ENCODE measurements around the gene NUDCD3.

Gene NUDCD3

DNA sequence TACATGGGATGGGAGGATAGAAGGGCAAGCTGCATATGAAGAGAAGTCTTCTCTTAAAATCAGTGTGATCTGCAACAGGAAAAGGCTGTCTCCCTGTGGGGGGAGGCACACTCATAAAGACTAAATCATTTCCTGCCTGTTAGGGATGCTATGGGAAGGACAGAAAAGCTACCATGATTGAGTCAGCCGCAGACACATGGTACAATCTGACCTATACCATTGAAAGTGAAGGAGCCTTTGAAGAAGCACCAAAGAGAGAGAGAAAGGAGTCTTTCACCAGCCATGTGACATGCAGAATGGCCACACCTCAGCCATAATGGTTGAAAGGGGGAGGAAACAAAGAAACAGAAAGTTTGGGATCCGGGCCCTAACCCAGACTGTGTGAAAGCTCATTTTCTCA is 29.1 kb downstream of the NUDCD3 start:
- DNase-seq (ENCODE audit: low read depth): peak; percentile 57
- TF ChIP-seq, protein P1, sequence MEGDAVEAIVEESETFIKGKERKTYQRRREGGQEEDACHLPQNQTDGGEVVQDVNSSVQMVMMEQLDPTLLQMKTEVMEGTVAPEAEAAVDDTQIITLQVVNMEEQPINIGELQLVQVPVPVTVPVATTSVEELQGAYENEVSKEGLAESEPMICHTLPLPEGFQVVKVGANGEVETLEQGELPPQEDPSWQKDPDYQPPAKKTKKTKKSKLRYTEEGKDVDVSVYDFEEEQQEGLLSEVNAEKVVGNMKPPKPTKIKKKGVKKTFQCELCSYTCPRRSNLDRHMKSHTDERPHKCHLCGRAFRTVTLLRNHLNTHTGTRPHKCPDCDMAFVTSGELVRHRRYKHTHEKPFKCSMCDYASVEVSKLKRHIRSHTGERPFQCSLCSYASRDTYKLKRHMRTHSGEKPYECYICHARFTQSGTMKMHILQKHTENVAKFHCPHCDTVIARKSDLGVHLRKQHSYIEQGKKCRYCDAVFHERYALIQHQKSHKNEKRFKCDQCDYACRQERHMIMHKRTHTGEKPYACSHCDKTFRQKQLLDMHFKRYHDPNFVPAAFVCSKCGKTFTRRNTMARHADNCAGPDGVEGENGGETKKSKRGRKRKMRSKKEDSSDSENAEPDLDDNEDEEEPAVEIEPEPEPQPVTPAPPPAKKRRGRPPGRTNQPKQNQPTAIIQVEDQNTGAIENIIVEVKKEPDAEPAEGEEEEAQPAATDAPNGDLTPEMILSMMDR (conservative IDR thresholded peaks at IDR 0.05; ENCODE audit: low read length): no peak
- no peak overlapping the region for H3K4me3 ChIP-seq (ENCODE audit: low read length)

DNA sequence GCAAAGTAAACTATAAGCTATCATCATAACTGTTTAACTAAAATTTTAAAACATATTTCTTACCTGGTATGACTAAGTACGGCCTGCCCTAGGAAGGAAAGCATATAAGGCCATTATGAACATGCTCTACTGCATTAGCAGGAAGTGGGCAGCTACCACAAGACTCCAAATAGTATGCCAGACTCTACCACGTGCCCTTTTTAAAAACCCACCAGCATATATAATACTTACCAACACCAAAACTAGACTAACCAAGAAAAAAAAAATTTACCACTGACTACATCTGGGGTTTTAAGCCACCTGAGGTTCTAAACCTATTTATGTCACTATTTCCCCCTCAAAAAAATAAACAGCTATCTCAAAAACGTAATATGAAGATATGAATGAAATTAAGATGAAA is 30.1 kb downstream of the NUDCD3 start:
- H3K4me3 ChIP-seq (ENCODE audit: low read length): no peak overlapping the region
- DNase-seq (ENCODE audit: low read depth): no peak
- TF ChIP-seq, protein P1 (conservative IDR thresholded peaks at IDR 0.05; ENCODE audit: low read length): no peak

DNA sequence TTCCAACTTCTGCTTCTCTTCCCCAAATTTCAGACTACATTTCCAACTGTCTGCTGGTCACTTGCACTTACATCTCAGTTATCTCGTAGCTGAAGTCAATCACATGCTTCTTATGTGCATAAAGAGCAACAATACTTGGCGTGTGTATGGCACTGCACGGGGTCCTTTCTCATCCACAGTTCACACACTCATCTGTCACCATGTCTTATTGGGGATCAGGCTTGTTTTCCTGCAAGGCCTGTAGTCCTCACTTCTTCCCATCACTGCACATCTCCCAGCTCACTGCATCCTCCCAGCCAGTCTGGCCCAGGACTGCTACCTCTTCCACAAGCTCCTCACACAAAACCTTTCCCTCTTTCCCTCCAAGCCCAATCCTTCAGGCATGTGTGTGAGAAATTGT is 35.3 kb downstream of the NUDCD3 start:
- no peak overlapping the region for H3K4me3 ChIP-seq (ENCODE audit: low read length)
- TF ChIP-seq, protein P1 (conservative IDR thresholded peaks at IDR 0.05; ENCODE audit: low read length): no peak
- no peak for DNase-seq (ENCODE audit: low read depth)

GRCh38 chr7:44454348-44454747 is 36.1 kb downstream of the NUDCD3 start:
- H3K4me3 ChIP-seq (ENCODE audit: low read length): no peak overlapping the region
- no peak for DNase-seq (ENCODE audit: low read depth)
- TF ChIP-seq, protein P1 (conservative IDR thresholded peaks at IDR 0.05; ENCODE audit: low read length): no peak

DNA sequence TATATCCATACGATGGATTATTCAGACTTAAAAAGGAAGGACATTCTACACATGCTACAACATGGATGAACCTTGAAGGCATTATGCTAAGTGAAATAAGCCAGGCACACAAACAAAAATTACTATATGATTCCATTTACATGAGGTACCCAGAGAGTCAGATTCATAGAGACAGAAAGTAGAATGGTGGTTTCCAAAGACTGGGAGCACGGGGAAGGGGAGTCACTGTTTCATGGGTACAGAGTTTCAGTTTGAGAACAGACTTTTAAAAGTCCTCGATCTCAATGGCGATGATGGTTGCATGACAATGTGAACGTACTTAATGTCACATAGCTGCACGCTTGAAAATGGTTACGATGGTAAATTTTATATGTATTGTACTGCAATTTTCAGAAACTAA is 39.3 kb downstream of the NUDCD3 start:
- TF ChIP-seq, protein P1 (conservative IDR thresholded peaks at IDR 0.05; ENCODE audit: low read length): no peak
- DNase-seq (ENCODE audit: low read depth): no peak
- no peak overlapping the region for H3K4me3 ChIP-seq (ENCODE audit: low read length)

GRCh38 chr7:44449584-44449928 is 40.9 kb downstream of the NUDCD3 start:
- H3K4me3 ChIP-seq (ENCODE audit: low read length): no peak overlapping the region
- peak; percentile 54 for DNase-seq (ENCODE audit: low read depth)
- TF ChIP-seq, protein P1 (conservative IDR thresholded peaks at IDR 0.05; ENCODE audit: low read length): no peak

GRCh38 chr7:44448922-44449583 is 41.4 kb downstream of the NUDCD3 start:
- no peak for DNase-seq (ENCODE audit: low read depth)
- TF ChIP-seq, protein P1 (conservative IDR thresholded peaks at IDR 0.05; ENCODE audit: low read length): no peak

More at GRCh38 chr7:44448922-44449583, 41.4 kb downstream of the NUDCD3 start:
- H3K4me3 ChIP-seq (ENCODE audit: low read length): no peak overlapping the region

All from AG10803 (cell line).